ENCODE measurements around the gene DOCK2.

Gene DOCK2

DNA sequence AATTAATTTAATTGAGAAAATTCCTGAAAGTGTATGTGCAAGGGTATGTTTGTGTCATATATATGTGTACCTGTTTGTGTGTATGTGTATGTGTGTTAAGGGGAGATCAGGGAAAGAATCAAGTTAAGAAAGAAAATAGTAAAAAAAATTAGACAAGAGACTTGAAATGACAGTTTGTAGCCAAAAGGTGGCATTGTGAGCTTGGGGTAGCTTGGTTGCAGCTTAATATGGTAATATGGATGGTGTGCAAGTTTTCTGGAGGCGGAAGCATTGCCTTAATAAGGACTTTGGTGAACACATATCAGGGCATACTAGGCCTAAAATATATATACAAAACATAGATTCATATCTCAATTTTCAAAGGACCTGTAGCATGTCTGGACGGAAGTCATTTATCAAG, 213.3 kb downstream of the DOCK2 start:
- no peaks in the 10 kb centered on the region for H3K4me1 ChIP-seq (ENCODE audit: control insufficient read depth, insufficient read depth, low read length)

DNA sequence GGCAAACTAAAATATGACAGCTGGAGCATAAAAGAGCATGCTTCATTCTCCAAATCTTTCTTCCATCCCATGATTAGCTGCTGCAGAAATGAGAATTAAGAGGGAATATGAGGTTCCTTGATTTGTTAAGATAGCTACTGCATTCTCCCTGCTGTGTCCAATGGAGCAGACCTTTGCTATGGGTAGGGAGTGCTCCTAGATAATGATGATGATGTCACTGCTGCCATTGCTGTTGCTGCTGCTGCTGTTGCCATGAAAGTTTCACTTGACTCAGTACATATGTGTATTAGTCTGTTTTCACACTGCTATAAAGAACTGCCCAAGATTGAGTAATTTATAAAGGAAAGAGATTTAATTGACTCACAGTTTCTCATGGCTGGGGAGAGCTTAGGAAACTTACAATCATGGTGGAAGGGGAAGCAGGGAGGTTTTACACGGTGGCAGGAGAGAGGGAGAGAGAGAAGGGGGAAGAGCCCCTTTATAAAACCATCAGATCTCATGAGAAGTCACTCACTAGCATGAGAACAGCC, 214.3 kb downstream of the DOCK2 start:
- Histone ChIP-seq H3K27me3 (ENCODE audit: control insufficient read depth, insufficient read depth, low read length) (no peaks in the 10 kb centered on the region), H3K4me3 (ENCODE audit: low read length) (no peak overlapping the region), H3K9me3 (ENCODE audit: control insufficient read depth, low read length) (no peaks in the 10 kb centered on the region), H3K9ac (ENCODE audit: low read length) (no peak overlapping the region), H3K36me3 (ENCODE audit: control insufficient read depth, insufficient read depth, low read length) (no peaks in the 10 kb centered on the region), H3K4me1 (ENCODE audit: control insufficient read depth, insufficient read depth, low read length) (no peaks in the 10 kb centered on the region)

More for the DNA sequence above, 213.3 kb downstream of the DOCK2 start:
- H3K27me3 ChIP-seq (ENCODE audit: control insufficient read depth, insufficient read depth, low read length), result no peaks in the 10 kb centered on the region
- H3K4me3 ChIP-seq (ENCODE audit: low read length), result no peak overlapping the region
- no peak overlapping the region for H3K9ac ChIP-seq (ENCODE audit: low read length)
- no peaks in the 10 kb centered on the region for H3K36me3 ChIP-seq (ENCODE audit: control insufficient read depth, insufficient read depth, low read length)
- no peaks in the 10 kb centered on the region for H3K9me3 ChIP-seq (ENCODE audit: control insufficient read depth, low read length)

- no peaks in the 10 kb centered on the region for H3K9me3 ChIP-seq (ENCODE audit: control insufficient read depth, low read length)
- no peaks in the 10 kb centered on the region for H3K36me3 ChIP-seq (ENCODE audit: control insufficient read depth, insufficient read depth, low read length)
- no peaks in the 10 kb centered on the region for H3K4me1 ChIP-seq (ENCODE audit: control insufficient read depth, insufficient read depth, low read length)
- no peak overlapping the region for H3K9ac ChIP-seq (ENCODE audit: low read length)
- H3K27me3 ChIP-seq (ENCODE audit: control insufficient read depth, insufficient read depth, low read length), result no peaks in the 10 kb centered on the region
- H3K4me3 ChIP-seq (ENCODE audit: low read length), result no peak overlapping the region
These were observed 219.5 kb downstream of the DOCK2 start for GRCh38 chr5:169856571-169856970.

- no peaks in the 10 kb centered on the region for H3K9me3 ChIP-seq (ENCODE audit: control insufficient read depth, low read length)
- H3K4me1 ChIP-seq (ENCODE audit: control insufficient read depth, insufficient read depth, low read length), result no peaks in the 10 kb centered on the region
- no peak overlapping the region for H3K9ac ChIP-seq (ENCODE audit: low read length)
- no peaks in the 10 kb centered on the region for H3K27me3 ChIP-seq (ENCODE audit: control insufficient read depth, insufficient read depth, low read length)
- no peaks in the 10 kb centered on the region for H3K36me3 ChIP-seq (ENCODE audit: control insufficient read depth, insufficient read depth, low read length)
- H3K4me3 ChIP-seq (ENCODE audit: low read length), result no peak overlapping the region
These were observed 223.5 kb downstream of the DOCK2 start for GRCh38 chr5:169860585-169860984.

DNA sequence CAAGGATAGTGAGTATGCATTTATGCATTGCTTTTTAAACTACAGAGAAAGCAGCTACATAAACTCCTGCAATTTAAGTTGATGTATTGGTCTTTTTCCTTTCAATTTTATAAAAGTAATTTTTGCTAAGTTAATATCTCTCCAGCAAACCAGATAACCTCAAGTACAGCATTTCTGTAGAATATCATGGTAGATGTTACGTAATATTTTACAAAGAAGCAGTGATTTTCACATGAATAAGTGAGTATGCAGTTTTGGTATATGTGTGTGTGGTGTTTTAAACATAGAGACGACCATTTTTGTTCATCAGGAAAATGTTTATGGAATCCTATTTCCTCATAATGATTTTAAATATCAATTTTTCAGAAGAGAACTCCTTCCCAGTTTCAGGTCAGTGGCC, 224.4 kb downstream of the DOCK2 start:
- H3K4me1 ChIP-seq (ENCODE audit: control insufficient read depth, insufficient read depth, low read length), result no peaks in the 10 kb centered on the region
- H3K27me3 ChIP-seq (ENCODE audit: control insufficient read depth, insufficient read depth, low read length), result no peaks in the 10 kb centered on the region
- no peaks in the 10 kb centered on the region for H3K36me3 ChIP-seq (ENCODE audit: control insufficient read depth, insufficient read depth, low read length)
- no peak overlapping the region for H3K4me3 ChIP-seq (ENCODE audit: low read length)
- no peak overlapping the region for H3K9ac ChIP-seq (ENCODE audit: low read length)
- H3K9me3 ChIP-seq (ENCODE audit: control insufficient read depth, low read length), result no peaks in the 10 kb centered on the region

DNA sequence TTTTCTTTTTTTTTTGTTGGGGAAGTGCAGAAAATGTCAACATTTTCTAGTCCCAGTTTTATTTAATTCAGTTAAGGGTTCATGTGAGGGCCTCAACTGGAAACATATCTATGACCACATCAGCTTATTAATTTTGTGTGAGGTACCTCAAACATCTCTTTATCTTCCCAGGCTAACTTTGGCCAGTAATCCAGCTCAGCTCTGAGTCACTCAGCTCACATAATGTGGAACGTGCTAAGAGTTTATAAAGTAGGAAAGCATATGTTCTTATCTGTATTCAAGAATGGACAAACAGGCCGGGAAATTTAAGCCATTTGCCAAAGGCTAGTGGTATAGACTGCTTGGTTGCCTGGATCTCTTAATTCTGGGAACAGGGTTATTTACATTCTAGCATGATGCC, 224.9 kb downstream of the DOCK2 start:
- no peaks in the 10 kb centered on the region for H3K4me1 ChIP-seq (ENCODE audit: control insufficient read depth, insufficient read depth, low read length)
- H3K4me3 ChIP-seq (ENCODE audit: low read length), result no peak overlapping the region
- no peak overlapping the region for H3K9ac ChIP-seq (ENCODE audit: low read length)
- no peaks in the 10 kb centered on the region for H3K36me3 ChIP-seq (ENCODE audit: control insufficient read depth, insufficient read depth, low read length)
- no peaks in the 10 kb centered on the region for H3K9me3 ChIP-seq (ENCODE audit: control insufficient read depth, low read length)
- H3K27me3 ChIP-seq (ENCODE audit: control insufficient read depth, insufficient read depth, low read length), result no peaks in the 10 kb centered on the region

- Histone ChIP-seq H3K4me1 (ENCODE audit: control insufficient read depth, insufficient read depth, low read length) (no peaks in the 10 kb centered on the region), H3K9me3 (ENCODE audit: control insufficient read depth, low read length) (no peaks in the 10 kb centered on the region), H3K9ac (ENCODE audit: low read length) (no peak overlapping the region), H3K4me3 (ENCODE audit: low read length) (no peak overlapping the region), H3K36me3 (ENCODE audit: control insufficient read depth, insufficient read depth, low read length) (no peaks in the 10 kb centered on the region), H3K27me3 (ENCODE audit: control insufficient read depth, insufficient read depth, low read length) (no peaks in the 10 kb centered on the region)
These were observed 225.3 kb downstream of the DOCK2 start for GRCh38 chr5:169862391-169862811.

GRCh38 chr5:169864483-169864882, 227.4 kb downstream of the DOCK2 start:
- H3K9ac ChIP-seq (ENCODE audit: low read length), result no peak overlapping the region
- no peak overlapping the region for H3K4me3 ChIP-seq (ENCODE audit: low read length)
- no peaks in the 10 kb centered on the region for H3K4me1 ChIP-seq (ENCODE audit: control insufficient read depth, insufficient read depth, low read length)
- H3K9me3 ChIP-seq (ENCODE audit: control insufficient read depth, low read length), result no peaks in the 10 kb centered on the region
- H3K27me3 ChIP-seq (ENCODE audit: control insufficient read depth, insufficient read depth, low read length), result no peaks in the 10 kb centered on the region
- no peaks in the 10 kb centered on the region for H3K36me3 ChIP-seq (ENCODE audit: control insufficient read depth, insufficient read depth, low read length)

DNA sequence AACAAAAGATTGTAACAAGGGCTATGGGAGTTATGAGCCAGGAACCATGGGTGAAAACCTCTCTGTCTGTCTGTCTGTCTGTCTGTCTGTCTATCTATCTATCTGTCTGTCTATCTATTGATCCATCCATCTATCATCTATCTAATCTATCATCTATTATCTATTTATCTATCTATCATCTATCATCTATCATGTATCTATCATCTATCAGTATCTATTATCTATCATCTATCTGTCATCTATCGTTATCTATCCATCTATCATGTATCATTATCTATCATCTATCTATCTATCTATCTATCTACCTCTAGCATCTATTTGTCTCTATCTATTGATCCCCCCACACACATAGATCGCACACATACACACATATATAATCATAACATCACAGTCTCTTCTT, 230.3 kb downstream of the DOCK2 start:
- no peaks in the 10 kb centered on the region for H3K27me3 ChIP-seq (ENCODE audit: control insufficient read depth, insufficient read depth, low read length)

DNA sequence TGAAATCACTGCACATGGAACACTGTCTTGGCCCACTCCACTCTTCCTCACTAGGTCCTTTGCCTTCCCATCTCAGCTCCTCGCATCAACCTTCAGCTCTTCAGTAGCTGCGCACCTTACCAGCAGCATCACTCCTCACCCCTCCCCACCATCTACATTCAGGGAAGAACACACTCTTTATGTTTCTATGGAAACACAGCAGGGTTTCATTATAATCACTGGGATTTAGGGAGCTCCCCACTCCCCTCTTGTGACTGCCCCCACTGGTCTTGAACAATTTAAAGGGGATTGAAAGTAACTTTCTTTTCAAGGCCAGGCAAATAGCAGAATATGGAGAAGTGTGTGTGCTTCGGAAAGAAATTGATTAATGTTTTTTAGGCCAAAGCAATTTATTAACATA, 232.0 kb downstream of the DOCK2 start:
- Histone ChIP-seq H3K27me3 (ENCODE audit: control insufficient read depth, insufficient read depth, low read length) (no peaks in the 10 kb centered on the region), H3K4me1 (ENCODE audit: control insufficient read depth, insufficient read depth, low read length) (no peaks in the 10 kb centered on the region), H3K36me3 (ENCODE audit: control insufficient read depth, insufficient read depth, low read length) (no peaks in the 10 kb centered on the region), H3K4me3 (ENCODE audit: low read length) (no peak overlapping the region), H3K9ac (ENCODE audit: low read length) (no peak overlapping the region), H3K9me3 (ENCODE audit: control insufficient read depth, low read length) (no peaks in the 10 kb centered on the region)

More for the DNA sequence above, 230.3 kb downstream of the DOCK2 start:
- H3K36me3 ChIP-seq (ENCODE audit: control insufficient read depth, insufficient read depth, low read length), result no peaks in the 10 kb centered on the region
- no peaks in the 10 kb centered on the region for H3K9me3 ChIP-seq (ENCODE audit: control insufficient read depth, low read length)
- no peak overlapping the region for H3K9ac ChIP-seq (ENCODE audit: low read length)
- H3K4me1 ChIP-seq (ENCODE audit: control insufficient read depth, insufficient read depth, low read length), result no peaks in the 10 kb centered on the region
- no peak overlapping the region for H3K4me3 ChIP-seq (ENCODE audit: low read length)

DNA sequence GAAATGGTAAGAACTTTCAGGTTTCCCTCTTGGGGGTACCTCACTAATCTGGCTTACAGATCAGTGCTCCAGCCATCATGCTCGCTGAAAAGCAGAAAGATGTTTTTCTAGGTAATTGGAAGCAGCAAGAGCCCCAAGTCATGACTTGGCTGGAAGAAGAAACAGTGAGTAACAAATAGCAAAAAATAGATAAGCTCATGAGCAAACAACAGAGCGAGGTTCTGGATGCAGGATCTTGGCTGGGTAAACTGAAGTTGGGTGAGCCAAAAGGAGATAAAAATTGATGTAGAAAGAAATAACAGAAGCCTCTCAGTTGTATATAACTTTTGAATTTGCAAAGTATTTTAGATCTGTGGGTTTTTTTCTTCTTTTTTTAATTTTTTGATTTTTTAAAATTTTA, 233.1 kb downstream of the DOCK2 start:
- H3K9me3 ChIP-seq (ENCODE audit: control insufficient read depth, low read length), result no peaks in the 10 kb centered on the region
- no peaks in the 10 kb centered on the region for H3K36me3 ChIP-seq (ENCODE audit: control insufficient read depth, insufficient read depth, low read length)
- no peak overlapping the region for H3K9ac ChIP-seq (ENCODE audit: low read length)
- no peaks in the 10 kb centered on the region for H3K27me3 ChIP-seq (ENCODE audit: control insufficient read depth, insufficient read depth, low read length)
- no peak overlapping the region for H3K4me3 ChIP-seq (ENCODE audit: low read length)
- H3K4me1 ChIP-seq (ENCODE audit: control insufficient read depth, insufficient read depth, low read length), result no peaks in the 10 kb centered on the region

DNA sequence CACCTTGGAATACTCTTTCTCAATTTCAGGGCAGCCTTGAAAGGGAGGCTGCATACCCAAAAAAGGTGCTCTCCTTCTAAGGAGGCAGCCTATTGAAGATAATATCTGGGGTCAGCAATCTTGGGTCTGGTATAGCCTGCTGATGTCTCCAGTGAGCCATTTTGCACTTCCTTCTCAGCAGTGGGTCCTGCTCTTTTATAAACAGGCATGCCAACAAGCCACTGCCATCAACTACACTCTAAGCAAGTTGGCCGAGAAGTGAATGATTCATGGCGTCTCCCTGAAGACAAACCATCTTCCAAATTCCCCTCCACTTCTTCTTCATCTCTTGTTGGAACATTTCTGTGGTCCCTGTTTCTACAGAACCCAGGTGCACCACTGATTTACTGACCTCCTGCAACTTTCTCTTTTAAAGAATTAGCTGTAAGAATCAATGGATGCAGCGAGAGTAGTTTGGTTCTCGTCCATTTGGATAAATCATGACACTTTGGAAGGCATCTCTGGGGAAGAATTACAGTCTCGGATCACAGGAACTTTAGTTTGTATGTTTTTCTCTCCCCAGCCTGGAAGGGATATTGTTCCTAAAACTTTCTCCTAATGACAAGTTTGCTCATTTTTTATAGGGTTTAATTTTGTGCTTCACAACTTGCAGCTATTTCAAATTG, 234.9 kb downstream of the DOCK2 start:
- Histone ChIP-seq H3K36me3 (ENCODE audit: control insufficient read depth, insufficient read depth, low read length) (no peaks in the 10 kb centered on the region), H3K4me3 (ENCODE audit: low read length) (no peak overlapping the region), H3K27me3 (ENCODE audit: control insufficient read depth, insufficient read depth, low read length) (no peaks in the 10 kb centered on the region), H3K9me3 (ENCODE audit: control insufficient read depth, low read length) (no peaks in the 10 kb centered on the region), H3K4me1 (ENCODE audit: control insufficient read depth, insufficient read depth, low read length) (no peaks in the 10 kb centered on the region), H3K9ac (ENCODE audit: low read length) (no peak overlapping the region)

- Histone ChIP-seq H3K36me3 (ENCODE audit: control insufficient read depth, insufficient read depth, low read length) (no peaks in the 10 kb centered on the region), H3K9ac (ENCODE audit: low read length) (no peak overlapping the region), H3K27me3 (ENCODE audit: control insufficient read depth, insufficient read depth, low read length) (no peaks in the 10 kb centered on the region), H3K4me1 (ENCODE audit: control insufficient read depth, insufficient read depth, low read length) (no peaks in the 10 kb centered on the region), H3K9me3 (ENCODE audit: control insufficient read depth, low read length) (no peaks in the 10 kb centered on the region), H3K4me3 (ENCODE audit: low read length) (no peak overlapping the region)
These were observed 236.6 kb downstream of the DOCK2 start for GRCh38 chr5:169873642-169874041.
